Thyroid gland (tissue), 4 donors: Measurements from ENCODE around the gene POC1A.

Experiments
- CTCF ChIP-seq, 6 experiments: fragments of 200-600 bp in 3 of 6; fragments of 450-650 bp in 3 of 6; sonication (generic) in 3 of 6; IDR thresholded peaks; one replicate each; pipeline ENCODE4 v1.5.1; 2016 to 2019; ENCODE audit warnings: antibody characterized with exemption in 6 of 6, mild to moderate bottlenecking in 2 of 6, inconsistent platforms in 1 of 6, moderate library complexity in 1 of 6
- POLR2A ChIP-seq, 2 donors: fragments of 450-650 bp; IDR thresholded peaks; one replicate each; pipeline ENCODE4 v1.6.1; 2017; ENCODE audit warnings: antibody characterized with exemption in 2 of 2, mild to moderate bottlenecking in 2 of 2, moderate library complexity in 1 of 2

GRCh38 chr3:52128118-52128683 is 26.0 kb downstream of the POC1A start:
- TF ChIP-seq CTCF (IDR thresholded peaks at IDR 0.05) (peak in 2 of 6 experiments; percentile 6 to 22), POLR2A (IDR thresholded peaks at IDR 0.05) (no peak)
